Measurements from ENCODE around the gene FBXW5.

FBXW5 gene

DNA sequence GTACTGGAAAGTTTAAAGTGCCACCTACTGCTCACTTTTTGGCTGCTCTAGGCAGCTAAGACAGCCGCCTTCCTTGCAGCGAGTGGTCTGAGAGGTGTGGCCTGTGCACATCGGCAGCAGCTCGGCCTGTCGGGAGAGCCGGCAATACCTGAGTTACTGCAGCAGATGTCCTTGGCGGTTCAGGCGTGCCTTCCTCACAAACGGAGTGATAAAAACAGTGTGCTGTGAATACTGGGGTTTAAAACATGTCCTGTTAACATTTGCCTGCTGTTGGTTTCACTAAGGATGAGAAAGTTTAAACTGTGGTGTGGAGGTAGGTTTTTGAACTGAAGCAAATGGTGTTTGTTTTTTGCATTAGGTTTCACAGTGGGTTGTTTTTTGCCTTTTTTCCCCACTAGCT is 45.3 kb downstream of the FBXW5 start:
- TF ChIP-seq, protein P1, sequence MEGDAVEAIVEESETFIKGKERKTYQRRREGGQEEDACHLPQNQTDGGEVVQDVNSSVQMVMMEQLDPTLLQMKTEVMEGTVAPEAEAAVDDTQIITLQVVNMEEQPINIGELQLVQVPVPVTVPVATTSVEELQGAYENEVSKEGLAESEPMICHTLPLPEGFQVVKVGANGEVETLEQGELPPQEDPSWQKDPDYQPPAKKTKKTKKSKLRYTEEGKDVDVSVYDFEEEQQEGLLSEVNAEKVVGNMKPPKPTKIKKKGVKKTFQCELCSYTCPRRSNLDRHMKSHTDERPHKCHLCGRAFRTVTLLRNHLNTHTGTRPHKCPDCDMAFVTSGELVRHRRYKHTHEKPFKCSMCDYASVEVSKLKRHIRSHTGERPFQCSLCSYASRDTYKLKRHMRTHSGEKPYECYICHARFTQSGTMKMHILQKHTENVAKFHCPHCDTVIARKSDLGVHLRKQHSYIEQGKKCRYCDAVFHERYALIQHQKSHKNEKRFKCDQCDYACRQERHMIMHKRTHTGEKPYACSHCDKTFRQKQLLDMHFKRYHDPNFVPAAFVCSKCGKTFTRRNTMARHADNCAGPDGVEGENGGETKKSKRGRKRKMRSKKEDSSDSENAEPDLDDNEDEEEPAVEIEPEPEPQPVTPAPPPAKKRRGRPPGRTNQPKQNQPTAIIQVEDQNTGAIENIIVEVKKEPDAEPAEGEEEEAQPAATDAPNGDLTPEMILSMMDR (IDR thresholded peaks at IDR 0.05; ENCODE audit: borderline replicate concordance, insufficient read depth, low read depth, low read length): peak; percentile 13; the same call in 1 of the 2 replicates

DNA sequence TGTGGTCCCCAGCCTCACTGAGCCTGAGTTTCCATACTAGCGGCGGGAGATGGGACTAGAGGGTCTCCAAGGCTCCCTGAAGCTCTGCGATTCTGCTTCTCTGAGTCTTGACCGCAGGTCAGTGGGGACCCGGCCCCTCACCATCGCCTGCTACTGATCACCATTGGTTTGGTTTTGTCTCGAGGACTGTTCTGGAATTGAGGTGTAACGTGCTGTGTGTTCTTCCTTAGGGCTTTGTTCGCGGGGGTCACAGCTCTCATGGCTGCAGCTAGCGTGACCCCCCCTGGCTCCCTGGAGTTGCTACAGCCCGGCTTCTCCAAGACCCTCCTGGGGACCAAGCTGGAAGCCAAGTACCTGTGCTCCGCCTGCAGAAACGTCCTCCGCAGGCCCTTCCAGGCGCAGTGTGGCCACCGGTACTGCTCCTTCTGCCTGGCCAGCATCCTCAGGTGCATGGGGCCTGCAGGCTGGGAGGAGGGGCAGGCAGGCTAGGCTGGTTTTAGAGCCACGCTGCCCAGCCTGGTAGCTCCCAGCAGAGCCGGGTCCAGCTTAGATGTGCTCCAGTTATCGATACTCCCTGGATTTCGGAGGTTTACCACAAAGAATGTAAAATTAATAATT is 45.9 kb downstream of the FBXW5 start:
- H3K4me3 ChIP-seq (ENCODE audit: low read depth, low read length): no peak overlapping the region
- TF ChIP-seq, protein P1 (IDR thresholded peaks at IDR 0.05; ENCODE audit: borderline replicate concordance, insufficient read depth, low read depth, low read length): no peak

More for the DNA sequence above, 45.3 kb downstream of the FBXW5 start:
- no peak overlapping the region for H3K4me3 ChIP-seq (ENCODE audit: low read depth, low read length)

DNA sequence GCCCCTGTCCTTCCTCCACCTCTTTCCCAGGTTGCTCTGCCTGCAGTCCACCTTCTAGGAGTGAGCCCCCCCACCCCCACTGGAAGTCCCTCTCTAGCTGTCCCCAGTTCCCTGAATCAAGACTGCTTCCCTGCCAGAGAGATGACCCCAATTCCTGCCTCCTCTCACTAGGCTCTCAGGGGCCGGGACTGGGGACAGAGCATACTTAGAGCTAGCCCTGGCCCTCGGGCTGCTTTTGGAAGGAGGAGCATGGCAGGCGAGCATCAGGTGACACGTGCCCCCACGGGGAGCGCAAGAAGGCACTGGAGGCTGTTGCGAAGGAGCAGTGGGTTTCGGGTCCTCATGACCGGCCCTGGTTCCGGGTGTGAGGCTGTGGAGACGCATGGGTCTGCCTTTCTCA is 48.5 kb downstream of the FBXW5 start:
- TF ChIP-seq, protein P1 (IDR thresholded peaks at IDR 0.05; ENCODE audit: borderline replicate concordance, insufficient read depth, low read depth, low read length): no peak
- H3K4me3 ChIP-seq (ENCODE audit: low read depth, low read length): no peak overlapping the region

DNA sequence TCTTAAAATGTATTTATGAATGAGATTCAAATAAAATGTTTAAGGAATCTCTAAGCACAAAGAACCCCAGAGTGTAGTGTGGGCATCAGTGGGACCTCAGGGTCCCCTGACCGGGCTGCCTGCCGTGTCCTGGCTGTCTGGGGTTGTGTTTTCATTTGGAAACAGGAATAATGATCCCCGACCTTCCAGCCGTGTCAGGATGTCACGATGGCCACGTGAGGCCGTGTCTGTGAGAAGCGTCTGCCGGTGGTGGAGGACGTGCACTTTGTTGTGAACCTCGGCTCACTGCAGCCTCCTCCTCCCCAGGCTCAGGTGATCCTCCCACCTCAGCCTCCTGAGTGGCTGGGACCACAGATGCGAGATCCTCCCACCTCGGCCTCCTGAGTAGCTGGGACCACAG is 53.9 kb downstream of the FBXW5 start:
- TF ChIP-seq, protein P1 (IDR thresholded peaks at IDR 0.05; ENCODE audit: borderline replicate concordance, insufficient read depth, low read depth, low read length): no peak
- H3K4me3 ChIP-seq (ENCODE audit: low read depth, low read length): no peak overlapping the region

Data from GM12875 (cell line).